Loucy (cell line): ENCODE results near the gene ANKRD55.

ENCODE experiments used
- H2AFZ ChIP-seq: fragments of 200-600 bp; sonication (generic); 2 replicates; pipeline ENCODE4 v1.6.0; 2016; ENCODE audit warnings: antibody characterized with exemption, mild to moderate bottlenecking, low read length, moderate library complexity
- H3F3A ChIP-seq: fragments of 200-600 bp; 2 replicates; pipeline ENCODE4 v1.6.0; 2016; ENCODE audit warnings: antibody characterized with exemption, low read depth, mild to moderate bottlenecking
- H3K27me3 ChIP-seq: fragments of 200-600 bp; sonication (generic); 2 replicates; pipeline ENCODE4 v1.6.1; 2014; ENCODE audit warnings: low read length, mild to moderate bottlenecking; ENCODE audit not compliant: insufficient read depth, poor library complexity, severe bottlenecking
- H3K36me3 ChIP-seq: fragments of 200-600 bp; sonication (generic); 2 replicates; pipeline ENCODE4 v1.6.1; 2016; ENCODE audit warnings: low read length; ENCODE audit not compliant: insufficient read depth
- H3K4me1 ChIP-seq: fragments of 200-600 bp; sonication (generic); 2 replicates; pipeline ENCODE4 v1.5.1; 2014; ENCODE audit warnings: low read length, mild to moderate bottlenecking; ENCODE audit not compliant: insufficient read depth, poor library complexity, severe bottlenecking
- H3K4me2 ChIP-seq: fragments of 200-600 bp; sonication (generic); 2 replicates; pipeline ENCODE4 v1.6.0; 2014; ENCODE audit warnings: antibody characterized with exemption, low read length, low read depth, mild to moderate bottlenecking; ENCODE audit not compliant: poor library complexity, severe bottlenecking
- H3K4me3 ChIP-seq: fragments of 200-600 bp; sonication (generic); 2 replicates; pipeline ENCODE4 v1.5.1; 2014; ENCODE audit warnings: low read length, mild to moderate bottlenecking, mixed read lengths; ENCODE audit not compliant: poor library complexity, severe bottlenecking
- H3K79me2 ChIP-seq: fragments of 200-600 bp; sonication (generic); 2 replicates; pipeline ENCODE4 v1.6.1; 2014; ENCODE audit warnings: low read length; ENCODE audit not compliant: insufficient read depth
- H3K9ac ChIP-seq: fragments of 200-600 bp; sonication (generic); 2 replicates; pipeline ENCODE4 v1.6.0; 2014; ENCODE audit warnings: mild to moderate bottlenecking, low read depth, low read length, moderate library complexity; ENCODE audit not compliant: poor library complexity, severe bottlenecking
- H3K9me2 ChIP-seq: fragments of 200-600 bp; sonication (generic); replicated peaks from 2 replicates; pipeline ENCODE4 v1.6.1; 2016; ENCODE audit warnings: low read depth, low read length, mixed read lengths
- H3K9me3 ChIP-seq: fragments of 200-600 bp; sonication (generic); 2 replicates; pipeline ENCODE4 v1.6.1; 2014; ENCODE audit warnings: mild to moderate bottlenecking, antibody characterized with exemption, low read length, low read depth; ENCODE audit not compliant: insufficient read depth
- H4K20me1 ChIP-seq: fragments of 200-600 bp; sonication (generic); 2 replicates; pipeline ENCODE4 v1.6.0; 2014; ENCODE audit warnings: antibody characterized with exemption, low read length, mild to moderate bottlenecking; ENCODE audit not compliant: insufficient read depth, poor library complexity, severe bottlenecking
- EZH2phosphoT487 ChIP-seq: fragments of 200-600 bp; IDR thresholded peaks from 2 replicates; pipeline ENCODE4 v1.6.1; 2018; ENCODE audit warnings: antibody characterized with exemption, mild to moderate bottlenecking, moderate library complexity, borderline replicate concordance
- TF ChIP-seq, protein P1 (sequence below): fragments of 200-600 bp; sonication (generic); conservative IDR thresholded peaks from 2 replicates; pipeline ENCODE4 v1.5.1; 2014; ENCODE audit warnings: mild to moderate bottlenecking, antibody characterized with exemption, low read length

Gene ANKRD55

DNA sequence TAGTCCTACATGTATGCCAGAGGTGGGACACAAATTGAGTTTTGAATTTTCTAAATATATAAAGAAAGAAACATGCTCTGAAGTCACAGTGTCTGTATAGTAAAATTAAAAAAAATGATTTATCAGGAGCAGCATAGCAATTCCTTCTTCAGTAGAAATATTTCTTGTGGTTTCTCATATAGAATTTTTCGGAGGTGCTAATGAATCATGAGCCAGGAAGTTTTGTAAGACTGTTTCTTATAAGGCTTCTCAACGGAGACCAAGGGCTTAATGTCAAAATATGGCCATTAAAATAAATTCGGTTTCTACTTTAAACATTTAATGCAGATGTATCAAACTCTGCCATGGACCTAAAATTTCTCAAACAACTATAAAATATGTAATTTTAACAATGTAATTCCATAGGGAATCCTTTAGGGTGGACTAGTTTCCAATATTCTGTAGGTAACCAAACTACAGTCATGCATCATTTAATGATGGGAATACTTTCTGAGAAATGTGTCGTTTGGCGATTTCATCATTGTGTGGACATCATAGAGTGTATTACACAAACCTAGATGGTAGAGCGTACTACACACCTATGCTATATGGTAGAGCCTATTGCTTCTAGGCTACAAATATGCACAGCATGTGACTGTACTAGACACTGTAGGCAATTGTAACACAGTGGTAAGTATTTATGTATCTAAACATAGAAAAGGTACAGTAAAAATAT, 66.3 kb downstream of the ANKRD55 start:
- H3K4me2 ChIP-seq: no peak overlapping the region
- H3K27me3 ChIP-seq: no peaks in the 10 kb centered on the region
- H3K4me1 ChIP-seq: peaks cover 4% of the 10 kb centered on the region
- TF ChIP-seq, protein P1, sequence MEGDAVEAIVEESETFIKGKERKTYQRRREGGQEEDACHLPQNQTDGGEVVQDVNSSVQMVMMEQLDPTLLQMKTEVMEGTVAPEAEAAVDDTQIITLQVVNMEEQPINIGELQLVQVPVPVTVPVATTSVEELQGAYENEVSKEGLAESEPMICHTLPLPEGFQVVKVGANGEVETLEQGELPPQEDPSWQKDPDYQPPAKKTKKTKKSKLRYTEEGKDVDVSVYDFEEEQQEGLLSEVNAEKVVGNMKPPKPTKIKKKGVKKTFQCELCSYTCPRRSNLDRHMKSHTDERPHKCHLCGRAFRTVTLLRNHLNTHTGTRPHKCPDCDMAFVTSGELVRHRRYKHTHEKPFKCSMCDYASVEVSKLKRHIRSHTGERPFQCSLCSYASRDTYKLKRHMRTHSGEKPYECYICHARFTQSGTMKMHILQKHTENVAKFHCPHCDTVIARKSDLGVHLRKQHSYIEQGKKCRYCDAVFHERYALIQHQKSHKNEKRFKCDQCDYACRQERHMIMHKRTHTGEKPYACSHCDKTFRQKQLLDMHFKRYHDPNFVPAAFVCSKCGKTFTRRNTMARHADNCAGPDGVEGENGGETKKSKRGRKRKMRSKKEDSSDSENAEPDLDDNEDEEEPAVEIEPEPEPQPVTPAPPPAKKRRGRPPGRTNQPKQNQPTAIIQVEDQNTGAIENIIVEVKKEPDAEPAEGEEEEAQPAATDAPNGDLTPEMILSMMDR: no peak
- TF ChIP-seq EZH2phosphoT487: no peak
- no peaks in the 10 kb centered on the region for H3F3A ChIP-seq
- H3K79me2 ChIP-seq: no peaks in the 10 kb centered on the region
- H3K9ac ChIP-seq: no peak overlapping the region
- no peaks in the 10 kb centered on the region for H3K9me3 ChIP-seq
- H3K36me3 ChIP-seq: no peaks in the 10 kb centered on the region
- H3K4me3 ChIP-seq: no peak overlapping the region
- no peaks in the 10 kb centered on the region for H3K9me2 ChIP-seq
- no peak overlapping the region for H2AFZ ChIP-seq
- H4K20me1 ChIP-seq: no peaks in the 10 kb centered on the region

DNA sequence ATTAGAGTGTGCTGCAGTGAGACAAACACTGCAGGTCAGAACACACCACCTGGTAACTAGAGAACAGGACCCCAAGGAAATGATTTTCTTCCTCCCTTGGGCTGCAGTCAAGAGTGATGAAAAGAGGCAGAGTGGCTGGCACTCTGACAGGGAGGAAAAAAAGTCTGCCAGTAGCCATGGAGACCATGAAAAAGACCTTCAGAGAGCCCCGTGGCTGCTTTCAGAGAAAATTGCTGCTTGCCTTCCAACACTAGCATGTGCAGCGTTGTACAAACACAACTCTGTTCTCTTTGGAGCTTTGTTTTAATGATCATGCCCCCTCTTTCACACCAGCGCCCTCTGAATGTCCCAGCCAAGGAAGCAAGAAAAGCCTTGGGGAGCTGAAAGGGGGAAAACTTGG, 68.8 kb downstream of the ANKRD55 start:
- H3K27me3 ChIP-seq: no peaks in the 10 kb centered on the region
- no peak overlapping the region for H3K4me2 ChIP-seq
- H2AFZ ChIP-seq: 0 out of 2 replicates have a peak overlapping the region, but pooled peaks have one; percentile 26
- no peaks in the 10 kb centered on the region for H3K9me3 ChIP-seq
- no peak for TF ChIP-seq EZH2phosphoT487
- TF ChIP-seq, protein P1: no peak
- H4K20me1 ChIP-seq: no peaks in the 10 kb centered on the region
- no peaks in the 10 kb centered on the region for H3F3A ChIP-seq
- no peaks in the 10 kb centered on the region for H3K36me3 ChIP-seq
- H3K4me1 ChIP-seq: peaks cover 7% of the 10 kb centered on the region
- H3K9ac ChIP-seq: no peak overlapping the region
- H3K9me2 ChIP-seq: no peaks in the 10 kb centered on the region
- no peak overlapping the region for H3K4me3 ChIP-seq
- no peaks in the 10 kb centered on the region for H3K79me2 ChIP-seq

DNA sequence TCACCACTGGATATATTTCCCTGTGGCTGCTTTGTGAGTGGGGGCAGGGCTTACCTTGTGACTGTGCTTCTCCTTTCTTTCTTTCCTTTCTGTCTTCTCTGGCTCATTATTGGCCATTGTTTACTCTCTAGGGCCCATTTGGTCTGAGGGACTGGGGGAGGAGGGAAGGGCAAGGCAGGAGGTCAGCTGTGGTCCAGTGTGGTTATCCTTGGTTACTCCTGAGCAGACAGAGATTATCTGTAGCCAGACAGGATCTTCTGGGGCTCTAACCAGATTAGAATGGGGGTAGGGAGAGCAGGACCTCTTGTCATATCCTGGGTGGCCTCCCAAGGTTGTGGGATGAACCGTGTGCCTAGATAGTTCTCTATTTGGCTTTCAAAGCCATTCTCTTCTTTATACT, 71.2 kb downstream of the ANKRD55 start:
- TF ChIP-seq, protein P1: no peak
- TF ChIP-seq EZH2phosphoT487: no peak
- Histone ChIP-seq H2AFZ (no peak overlapping the region), H3K36me3 (no peaks in the 10 kb centered on the region), H3K4me2 (no peak overlapping the region), H3K79me2 (no peaks in the 10 kb centered on the region), H3K4me3 (no peak overlapping the region), H4K20me1 (no peaks in the 10 kb centered on the region), H3F3A (no peaks in the 10 kb centered on the region), H3K4me1 (peaks cover 7% of the 10 kb centered on the region), H3K9ac (no peak overlapping the region), H3K9me2 (no peaks in the 10 kb centered on the region), H3K9me3 (no peaks in the 10 kb centered on the region), H3K27me3 (no peaks in the 10 kb centered on the region)
